SK-N-SH (cell line): ENCODE measurements around the gene SIK2.

Source experiments
- CTCF ChIP-seq: fragments of 200-600 bp; sonication (generic); IDR thresholded peaks from 2 replicates; pipeline ENCODE4 v1.6.1; 2017; ENCODE audit warnings: antibody characterized with exemption, mild to moderate bottlenecking, moderate library complexity
- EP300 ChIP-seq, 2 experiments: IDR thresholded peaks; 2 replicates each; pipeline versions ENCODE4 v1.4.0 to v1.6.1; 2012; ENCODE audit warnings: borderline replicate concordance in 1 of 2, low read depth in 1 of 2, low read length in 1 of 2
- EZH2phosphoT487 ChIP-seq: fragments of 200-600 bp; sonication (generic); IDR thresholded peaks from 2 replicates; pipeline ENCODE4 v1.6.1; 2017; ENCODE audit warnings: low read depth, mixed run types, mild to moderate bottlenecking, antibody characterized with exemption, moderate library complexity, borderline replicate concordance
- MXI1 ChIP-seq: IDR thresholded peaks from 2 replicates; pipeline ENCODE4 v1.6.1; 2012; ENCODE audit warnings: mild to moderate bottlenecking, low read depth, low read length, improper control_type of control experiment
- NFIC ChIP-seq: IDR thresholded peaks from 2 replicates; pipeline ENCODE4 v1.4.0; 2012; ENCODE audit warnings: borderline replicate concordance
- POLR2AphosphoS5 ChIP-seq: IDR thresholded peaks from 2 replicates; pipeline ENCODE4 v1.6.1; 2012; ENCODE audit warnings: low read depth, low read length
- RAD21 ChIP-seq: IDR thresholded peaks from 2 replicates; pipeline ENCODE4 v1.6.1; 2012; ENCODE audit warnings: mild to moderate bottlenecking, low read length
- TAF1 ChIP-seq: IDR thresholded peaks from 2 replicates; pipeline ENCODE4 v1.6.1; 2012; ENCODE audit warnings: low read depth, mild to moderate bottlenecking, low read length, moderate library complexity, borderline replicate concordance
- TF ChIP-seq, protein P1 (sequence below): fragments of 150-350 bp; IDR thresholded peaks from 2 replicates; pipeline ENCODE4 v1.6.1; 2017; ENCODE audit warnings: antibody characterized with exemption, low read length, low read depth, borderline replicate concordance
- TF ChIP-seq, protein P2 (sequence below): IDR thresholded peaks from 2 replicates; pipeline ENCODE4; 2012
- TF ChIP-seq, protein P3 (sequence below): IDR thresholded peaks from 2 replicates; pipeline ENCODE4 v1.4.0; 2012; ENCODE audit warnings: low read depth, borderline replicate concordance

GRCh38 chr11:111729831-111730311 lies 127.6 kb downstream of the SIK2 start:
- TF ChIP-seq, protein P1, sequence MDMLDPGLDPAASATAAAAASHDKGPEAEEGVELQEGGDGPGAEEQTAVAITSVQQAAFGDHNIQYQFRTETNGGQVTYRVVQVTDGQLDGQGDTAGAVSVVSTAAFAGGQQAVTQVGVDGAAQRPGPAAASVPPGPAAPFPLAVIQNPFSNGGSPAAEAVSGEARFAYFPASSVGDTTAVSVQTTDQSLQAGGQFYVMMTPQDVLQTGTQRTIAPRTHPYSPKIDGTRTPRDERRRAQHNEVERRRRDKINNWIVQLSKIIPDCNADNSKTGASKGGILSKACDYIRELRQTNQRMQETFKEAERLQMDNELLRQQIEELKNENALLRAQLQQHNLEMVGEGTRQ: no peak
- TF ChIP-seq TAF1 (no peak), POLR2AphosphoS5 (no peak; the same call in 1 of the 2 replicates), EP300 (IDR thresholded peaks at IDR 0.05; ENCODE audit: borderline replicate concordance in 1 of 2, low read depth in 1 of 2, low read length in 1 of 2) (no peak), CTCF (no peak), EZH2phosphoT487 (no peak), RAD21 (no peak), NFIC (no peak), MXI1 (no peak)
- TF ChIP-seq, protein P2, sequence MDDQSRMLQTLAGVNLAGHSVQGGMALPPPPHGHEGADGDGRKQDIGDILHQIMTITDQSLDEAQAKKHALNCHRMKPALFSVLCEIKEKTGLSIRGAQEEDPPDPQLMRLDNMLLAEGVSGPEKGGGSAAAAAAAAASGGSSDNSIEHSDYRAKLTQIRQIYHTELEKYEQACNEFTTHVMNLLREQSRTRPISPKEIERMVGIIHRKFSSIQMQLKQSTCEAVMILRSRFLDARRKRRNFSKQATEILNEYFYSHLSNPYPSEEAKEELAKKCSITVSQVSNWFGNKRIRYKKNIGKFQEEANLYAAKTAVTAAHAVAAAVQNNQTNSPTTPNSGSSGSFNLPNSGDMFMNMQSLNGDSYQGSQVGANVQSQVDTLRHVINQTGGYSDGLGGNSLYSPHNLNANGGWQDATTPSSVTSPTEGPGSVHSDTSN: no peak
- TF ChIP-seq, protein P3, sequence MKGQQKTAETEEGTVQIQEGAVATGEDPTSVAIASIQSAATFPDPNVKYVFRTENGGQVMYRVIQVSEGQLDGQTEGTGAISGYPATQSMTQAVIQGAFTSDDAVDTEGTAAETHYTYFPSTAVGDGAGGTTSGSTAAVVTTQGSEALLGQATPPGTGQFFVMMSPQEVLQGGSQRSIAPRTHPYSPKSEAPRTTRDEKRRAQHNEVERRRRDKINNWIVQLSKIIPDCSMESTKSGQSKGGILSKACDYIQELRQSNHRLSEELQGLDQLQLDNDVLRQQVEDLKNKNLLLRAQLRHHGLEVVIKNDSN: no peak
